Stomach (tissue), 9 donors: ENCODE data around the gene PTPN22. TPM values are rescaled to one million over a fixed set of nuclear protein-coding genes. Genes with fewer than 3 reads are reported as not detected.
"Not testable (repeated sequence)": the region's sequence is repeated elsewhere in the genome, so short reads cannot be mapped to it uniquely, and the experiment has no call there.

Experiments used
- DNase-seq, 2 donors: peaks; one replicate each; pipeline versions ENCODE4 v3.0.0 to v3.0.0-alpha.2; 2013 to 2019
- H3K27ac ChIP-seq, 5 donors: fragments of 200-600 bp in 4 of 5; sonication (generic) in 4 of 5; one replicate each; pipeline ENCODE4 v1.5.1; 2013 to 2019; ENCODE audit warnings: mild to moderate bottlenecking in 1 of 5, moderate library complexity in 1 of 5
- H3K27me3 ChIP-seq, 3 donors: fragments of 200-600 bp; sonication (generic); one replicate each; pipeline ENCODE4 v1.5.1; 2017 to 2019; ENCODE audit warnings: mixed run types in 1 of 3
- H3K36me3 ChIP-seq, 4 donors: fragments of 200-600 bp; sonication (generic); 1 replicate in 3 of 4; 2 replicates in 1 of 4; pipeline ENCODE4 v1.5.1; 2016 to 2019
- H3K4me1 ChIP-seq, 4 donors: fragments of 200-600 bp; sonication (generic); one replicate each; pipeline ENCODE4 v1.5.1; 2016 to 2019
- H3K4me3 ChIP-seq, 4 donors: fragments of 200-600 bp; sonication (generic) in 3 of 4; one replicate each; pipeline ENCODE4 v1.5.1; 2016 to 2019; ENCODE audit warnings: mild to moderate bottlenecking in 1 of 4
- H3K9me3 ChIP-seq, 4 donors: fragments of 200-600 bp; sonication (generic); one replicate each; pipeline ENCODE4 v1.5.1; 2016 to 2019
- CTCF ChIP-seq, 7 experiments: fragments of 450-650 bp in 4 of 7; fragments of 200-600 bp in 3 of 7; sonication (generic) in 3 of 7; IDR thresholded peaks; one replicate each; pipeline ENCODE4 v1.5.1; 2016 to 2019; ENCODE audit warnings: antibody characterized with exemption in 7 of 7, control low read depth in 2 of 7, mild to moderate bottlenecking in 1 of 7
- EP300 ChIP-seq: sonication (generic); formaldehyde crosslinking; IDR thresholded peaks from one replicate; pipeline ENCODE4 v1.6.1; 2017; ENCODE audit warnings: antibody characterized with exemption
- POLR2A ChIP-seq, 4 donors: fragments of 450-650 bp; IDR thresholded peaks; one replicate each; pipeline ENCODE4 v1.6.1; 2016; ENCODE audit warnings: antibody characterized with exemption in 4 of 4, control low read depth in 2 of 4, mild to moderate bottlenecking in 1 of 4, moderate library complexity in 1 of 4
- POLR2AphosphoS5 ChIP-seq, 3 donors: sonication (generic); formaldehyde crosslinking; IDR thresholded peaks; one replicate each; pipeline ENCODE4 v1.6.1; 2016; ENCODE audit warnings: antibody characterized with exemption in 3 of 3
- WGBS, 5 donors: extraction: QIAGEN DNeasy Blood & Tissue Kit in 3 of 5; methylation state at CpG; one replicate each; pipeline versions ENCODE4 v1.1.5 to v1.1.7; 2013 to 2018; 5-methylcytosine and 5-hydroxymethylcytosine counted together
- intact Hi-C: fragments of 100-400 bp; cut with DNase I; formaldehyde crosslinking; loops from one replicate; pipeline ENCODE4 v1.15.1; 2023; ENCODE audit warnings: low total_unique reads
- polyA plus RNA-seq, 3 donors: library from polyadenylated mRNA; stranded (reverse); fragments of 200-250 nt; gene quantifications; one replicate each; pipeline ENCODE4 v1.2.3, GENCODE V29; 2013
- total RNA-seq, 5 donors: library from RNA; depleted of rRNA; stranded (reverse); fragments of >200 nt; gene quantifications; one replicate each; pipeline versions ENCODE4 v1.1.0 to v1.2.3, GENCODE V29; 2014 to 2016
- donor health status: healthy with polysubstance abuse.
- donor health status: Bipolar disorder and iron deficiency.
- donor health status: healthy.

PTPN22 gene
- total and polyA plus RNA-seq, 8 donors = 0.93 to 8.5 (median 2.1) TPM; not detected in 1

GRCh38 chr1:113854234-113854633 is 17.3 kb downstream of the PTPN22 start:
- 45 to 81% (median 75%) methylated on average over 1 of the region's 1 CpG for WGBS, 5 donors
- intact Hi-C loops = no loop called here
- H3K9me3 ChIP-seq = no peaks in the 10 kb centered on the region

GRCh38 chr1:113852694-113853093 is 18.8 kb downstream of the PTPN22 start:
- DNase-seq, H3K27ac ChIP-seq, H3K4me1 ChIP-seq, H3K27me3 ChIP-seq, H3K4me3 ChIP-seq, H3K9me3 ChIP-seq, intact Hi-C loops: not testable (repeated sequence)
- WGBS, 5 donors = 81 to 98% (median 90%) methylated on average over 6 of the region's 6 CpGs
- H3K36me3 ChIP-seq = peaks cover 0 to 14% (median 0%) of the 10 kb centered on the region in 4 donors

More at GRCh38 chr1:113854234-113854633, 17.3 kb downstream of the PTPN22 start:
- peaks cover 0 to 7% (median 0%) of the 10 kb centered on the region in 4 donors for H3K4me1 ChIP-seq
- TF ChIP-seq EP300 (no peak), POLR2AphosphoS5 (IDR thresholded peaks at IDR 0.05) (no peak), CTCF (IDR thresholded peaks at IDR 0.05) (no peak), POLR2A (IDR thresholded peaks at IDR 0.05) (no peak)
- H3K36me3 ChIP-seq = peaks cover 0 to 8% (median 0%) of the 10 kb centered on the region in 4 donors
- H3K27me3 ChIP-seq = no peaks in the 10 kb centered on the region
- no peak overlapping the region for H3K4me3 ChIP-seq
- H3K27ac ChIP-seq = no peak overlapping the region
- DNase-seq = no peak

- intact Hi-C loops = no loop called here
- DNase-seq = no peak
- H3K4me3 ChIP-seq = no peak overlapping the region
- peaks cover 0 to 4% (median 0%) of the 10 kb centered on the region in 4 donors for H3K9me3 ChIP-seq
- WGBS, 5 donors = 72 to 81% (median 79%) methylated on average over 3 of the region's 3 CpGs
- TF ChIP-seq CTCF (IDR thresholded peaks at IDR 0.05) = no peak
- TF ChIP-seq POLR2A (IDR thresholded peaks at IDR 0.05) = no peak
- no peak for TF ChIP-seq POLR2AphosphoS5 (IDR thresholded peaks at IDR 0.05)
- TF ChIP-seq EP300 = no peak
- no peaks in the 10 kb centered on the region for H3K4me1 ChIP-seq
- H3K36me3 ChIP-seq = peaks cover 0 to 21% (median 0%) of the 10 kb centered on the region in 4 donors
- H3K27me3 ChIP-seq = no peaks in the 10 kb centered on the region
- no peak overlapping the region for H3K27ac ChIP-seq
Measured at GRCh38 chr1:113850127-113850796, 21.2 kb downstream of the PTPN22 start.

GRCh38 chr1:113849072-113849471 is 22.4 kb downstream of the PTPN22 start:
- Histone ChIP-seq H3K27me3 (no peaks in the 10 kb centered on the region), H3K4me1 (no peaks in the 10 kb centered on the region), H3K27ac (no peak overlapping the region), H3K36me3 (peaks cover 0 to 23% (median 0%) of the 10 kb centered on the region in 4 donors), H3K9me3 (peaks cover 0 to 4% (median 0%) of the 10 kb centered on the region in 4 donors), H3K4me3 (no peak overlapping the region)
- intact Hi-C loops = no loop called here
- DNase-seq = no peak
- TF ChIP-seq CTCF (IDR thresholded peaks at IDR 0.05) = no peak
- TF ChIP-seq POLR2AphosphoS5 (IDR thresholded peaks at IDR 0.05) = no peak
- no peak for TF ChIP-seq POLR2A (IDR thresholded peaks at IDR 0.05)
- TF ChIP-seq EP300 = no peak

GRCh38 chr1:113846391-113847035 is 25.0 kb downstream of the PTPN22 start:
- Histone ChIP-seq H3K4me1 (no peaks in the 10 kb centered on the region), H3K27me3 (no peaks in the 10 kb centered on the region), H3K9me3 (peaks cover 0 to 4% (median 0%) of the 10 kb centered on the region in 4 donors), H3K27ac (no peak overlapping the region), H3K4me3 (no peak overlapping the region), H3K36me3 (peaks cover 0 to 25% (median 0%) of the 10 kb centered on the region in 4 donors)
- 79 to 87% (median 81%) methylated on average over 2 of the region's 2 CpGs for WGBS, 5 donors
- no peak for DNase-seq
- intact Hi-C loops = no loop called here
- no peak for TF ChIP-seq EP300
- no peak for TF ChIP-seq CTCF (IDR thresholded peaks at IDR 0.05)
- TF ChIP-seq POLR2A (IDR thresholded peaks at IDR 0.05) = no peak
- TF ChIP-seq POLR2AphosphoS5 (IDR thresholded peaks at IDR 0.05) = no peak
